HepG2 (cell line): ENCODE measurements around the gene PAXX. TPM values are rescaled to one million over a fixed set of nuclear protein-coding genes. Genes with fewer than 3 reads are reported as not detected.

ENCODE experiments used
- CBX1 ChIP-seq: IDR thresholded peaks from one replicate; pipeline ENCODE4 v1.6.1; 2016; ENCODE audit warnings: antibody characterized with exemption, low read depth
- FOXP4 ChIP-seq: sonication (generic); formaldehyde crosslinking; IDR thresholded peaks from 2 replicates; pipeline ENCODE4 v1.4.0; 2020; ENCODE audit warnings: missing genetic modification reagents
- GATAD2A ChIP-seq: IDR thresholded peaks from 2 replicates; pipeline ENCODE4 v1.6.1; 2016
- IRF9 ChIP-seq: sonication (generic); formaldehyde crosslinking; IDR thresholded peaks from 2 replicates; pipeline ENCODE4 v1.8.0; 2022; ENCODE audit warnings: missing genetic modification reagents, mild to moderate bottlenecking, borderline replicate concordance
- KDM3A ChIP-seq: IDR thresholded peaks from 2 replicates; pipeline ENCODE4 v1.6.1; 2018; ENCODE audit warnings: low read depth, missing compliant biosample characterization
- SMYD3 ChIP-seq: sonication (generic); formaldehyde crosslinking; IDR thresholded peaks from 2 replicates; pipeline ENCODE4 v1.8.1; 2023; ENCODE audit warnings: mild to moderate bottlenecking, missing genetic modification reagents
- SP5 ChIP-seq: IDR thresholded peaks from 2 replicates; pipeline ENCODE4 v1.6.1; 2016; ENCODE audit warnings: low read depth, borderline replicate concordance
- SRF ChIP-seq: IDR thresholded peaks from 2 replicates; pipeline ENCODE4 v1.6.1; 2011; ENCODE audit warnings: mild to moderate bottlenecking, low read depth, low read length, moderate library complexity
- SRSF1 ChIP-seq: fragments of 200-400 bp; formaldehyde crosslinking; optimal IDR thresholded peaks from 2 replicates; pipeline ENCODE3; 2017; ENCODE audit warnings: mild to moderate bottlenecking, low read depth, low read length, moderate library complexity
- ZBTB25 ChIP-seq: IDR thresholded peaks from 2 replicates; pipeline ENCODE4 v1.6.1; 2018; ENCODE audit warnings: missing genetic modification reagents
- ZFX ChIP-seq: sonication (generic); formaldehyde crosslinking; IDR thresholded peaks from 2 replicates; pipeline ENCODE4 v1.4.0; 2020; ENCODE audit warnings: mild to moderate bottlenecking, low read depth, missing genetic modification reagents, moderate library complexity
- ZNF230 ChIP-seq: sonication (generic); formaldehyde crosslinking; IDR thresholded peaks from 2 replicates; pipeline ENCODE4 v1.4.0; 2020; ENCODE audit warnings: mild to moderate bottlenecking, missing genetic modification reagents
- ZNF333 ChIP-seq: sonication (generic); formaldehyde crosslinking; IDR thresholded peaks from 2 replicates; pipeline ENCODE4 v1.4.0; 2020; ENCODE audit warnings: mild to moderate bottlenecking, missing genetic modification reagents, borderline replicate concordance
- ZNF563 ChIP-seq: sonication (generic); formaldehyde crosslinking; IDR thresholded peaks from 2 replicates; pipeline ENCODE4 v1.8.0; 2022; ENCODE audit warnings: mild to moderate bottlenecking, moderate library complexity, missing genetic modification reagents
- ZNF609 ChIP-seq: sonication (generic); formaldehyde crosslinking; IDR thresholded peaks from 2 replicates; pipeline ENCODE4 v1.4.0; 2020; ENCODE audit warnings: mild to moderate bottlenecking, missing genetic modification reagents, borderline replicate concordance
- ZNF720 ChIP-seq: sonication (generic); formaldehyde crosslinking; IDR thresholded peaks from 2 replicates; pipeline ENCODE4 v1.4.0; 2020; ENCODE audit warnings: missing genetic modification reagents
- ZNF772 ChIP-seq: sonication (generic); formaldehyde crosslinking; IDR thresholded peaks from 2 replicates; pipeline ENCODE4 v1.5.0; 2020; ENCODE audit warnings: mild to moderate bottlenecking, missing genetic modification reagents
- polyA plus RNA-seq, 8 experiments: library from polyadenylated mRNA; depleted of rRNA in 3 of 8; stranded (reverse) in 7 of 8; unstranded in 1 of 8; fragments of >200 nt; fragmentation: Illumina TruSeq in 4 of 8; extraction: Trizol in 4 of 8; gene quantifications; 2 replicates each; pipeline versions ENCODE4 v1.2.1 to v1.2.3, GENCODE V29; 2011 to 2016; ENCODE audit warnings: low read depth in 4 of 8, missing spikeins in 1 of 8, mixed read lengths in 1 of 8; ENCODE audit not compliant: insufficient read depth in 1 of 8
- total RNA-seq, 5 experiments: library from RNA; depleted of rRNA; stranded (reverse); fragments of >200 nt; fragmentation: Illumina TruSeq; extraction: Trizol; gene quantifications; 2 replicates each; pipeline ENCODE4 v1.2.3, GENCODE V29; 2016; ENCODE audit warnings: low read depth in 1 of 5

Gene PAXX
- total and polyA plus RNA-seq, 2 of the 13 experiments (the other 11 are each of a cell fraction or from before 2014, with no cell fraction given): 14.0 to 31.9 TPM

GRCh38 chr9:136944519-136945332, 47.5 kb upstream of the PAXX start, which contains the start of the genes C8G and FBXW5 (continued):
- TF ChIP-seq ZBTB25 (CRISPR knock-in tag) (peak; percentile 56; the same call in 1 of the 2 replicates), GATAD2A (CRISPR knock-in tag) (peak; percentile 49; the same call in 1 of the 2 replicates), SMYD3 (CRISPR knock-in tag) (no peak), SP5 (CRISPR knock-in tag) (peak; percentile 83; the same call in 1 of the 2 replicates), ZNF720 (CRISPR knock-in tag) (no peak), ZNF609 (peak; percentile 37; the same call in 1 of the 2 replicates), KDM3A (CRISPR knock-in tag) (0 out of 2 replicates have a peak, but pooled peaks have one; percentile 44), ZNF333 (CRISPR knock-in tag) (no peak), ZNF772 (CRISPR knock-in tag) (peak; percentile 74; the same call in 1 of the 2 replicates), SRSF1 (no peak), FOXP4 (CRISPR knock-in tag) (peak; percentile 22; the same call in 1 of the 2 replicates), ZNF563 (CRISPR knock-in tag) (0 out of 2 replicates have a peak, but pooled peaks have one; percentile 19), SRF (peak; percentile 94), ZFX (CRISPR knock-in tag) (peak; percentile 43; the same call in 1 of the 2 replicates), IRF9 (0 out of 2 replicates have a peak, but pooled peaks have one; percentile 76), ZNF230 (0 out of 2 replicates have a peak, but pooled peaks have one; percentile 58), CBX1 (no peak)
